ENCODE data around the gene SERTAD3. TPM values are rescaled to one million over a fixed set of nuclear protein-coding genes. Genes with fewer than 3 reads are reported as not detected.

SERTAD3 gene
- total and polyA plus RNA-seq, 2 of the 8 experiments (the other 6 are each of a cell fraction or from before 2014, with no cell fraction given): 15.1 to 32.1 TPM

- ChIA-PET CTCF (ENCODE audit: partially characterized antibody) (interaction anchor here (0.7 to 2.2 kb wide), 4 partner anchors 10 to 29 kb away, joined by 3 to 8 read pairs (median 4); no protein-coding TSS in a partner anchor), POLR2A (ENCODE audit: partially characterized antibody) (no interaction called here)
- no peak overlapping the region for H2AK5ac ChIP-seq (ENCODE audit: low read depth, low read length)
- H3K18ac ChIP-seq (ENCODE audit: extremely low read depth, low read length): no peak overlapping the region
- no peak overlapping the region for H3K4me2 ChIP-seq (ENCODE audit: insufficient read depth in 1 of 2, low read depth in 2 of 2, low read length in 2 of 2)
- no peaks in the 10 kb centered on the region for H3K79me1 ChIP-seq (ENCODE audit: low read depth, low read length)
- no peak overlapping the region for H3K9ac ChIP-seq (replicated peaks in 1 of 4; ENCODE audit: extremely low read depth in 1 of 4, low read depth in 3 of 4, low read length in 3 of 4)
- DNase-seq (ENCODE audit: low read depth in 1 of 2, low spot score in 2 of 2) (no peak), FAIRE-seq (no peak)
- H2BK5ac ChIP-seq (ENCODE audit: low read depth, low read length): no peak overlapping the region
- H3K79me2 ChIP-seq (ENCODE audit: control insufficient read depth in 1 of 2, insufficient read depth in 2 of 2, low read length in 2 of 2): no peaks in the 10 kb centered on the region
- no peak overlapping the region for H3K14ac ChIP-seq (ENCODE audit: insufficient read length)
- 64% methylated on average over 4 of the region's 4 CpGs; no CpG with 5 or more reads in 1 of the 2 experiments for WGBS, 2 experiments (ENCODE audit: extremely low coverage in 1 of 2, insufficient coverage in 1 of 2, insufficient read length in 1 of 2, insufficient replicate concordance in 2 of 2, low coverage in 1 of 2, low lambda C conversion rate in 2 of 2, missing lambda C conversion rate in 1 of 2)
- 0 out of 4 replicates have a peak, but pooled peaks cover 0 to 2% of the 10 kb centered on the region in 2 experiments for H3K9me3 ChIP-seq (ENCODE audit: insufficient read depth in 2 of 2, low read depth in 1 of 2, low read length in 1 of 2)
- H3K4ac ChIP-seq (replicated peaks; ENCODE audit: insufficient read length, low read depth, low read length): no peak overlapping the region
- peaks cover 1% of the 10 kb centered on the region; the same call in 1 of the 2 replicates for H3K23me2 ChIP-seq (ENCODE audit: low read depth, low read length)
- no peak overlapping the region for H2BK20ac ChIP-seq (ENCODE audit: low read length)
- no peaks in the 10 kb centered on the region for H4K20me1 ChIP-seq (replicated peaks in 1 of 2; ENCODE audit: control insufficient read depth in 1 of 2, insufficient read depth in 2 of 2, low read length in 2 of 2)
- H2BK120ac ChIP-seq (replicated peaks; ENCODE audit: low read depth, low read length): no peak overlapping the region
- TF ChIP-seq BRCA1 (IDR thresholded peaks at IDR 0.05; ENCODE audit: low read depth, low read length) (no peak), TAF1 (IDR thresholded peaks at IDR 0.05; ENCODE audit: low read depth, low read length) (no peak), NRF1 (IDR thresholded peaks at IDR 0.05; ENCODE audit: low read depth, low read length) (no peak), TEAD4 (IDR thresholded peaks at IDR 0.05; ENCODE audit: low read depth, low read length) (no peak), SP2 (IDR thresholded peaks at IDR 0.05; ENCODE audit: low read length) (no peak)
- H4K5ac ChIP-seq (ENCODE audit: insufficient read length, low read depth, low read length): no peak overlapping the region
- no peak overlapping the region for H2BK15ac ChIP-seq (ENCODE audit: low read length)
- H3K4me1 ChIP-seq (replicated peaks in 1 of 4; ENCODE audit: control insufficient read depth in 3 of 4, insufficient read depth in 4 of 4, low read length in 3 of 4): no peaks in the 10 kb centered on the region
- no peak overlapping the region for H3K56ac ChIP-seq (replicated peaks; ENCODE audit: insufficient read length, low read depth, low read length)
- no peak overlapping the region for H3K4me3 ChIP-seq (ENCODE audit: extremely low read depth in 1 of 4, insufficient read depth in 2 of 4, low read depth in 3 of 4, low read length in 4 of 4)
- no peak overlapping the region for H3K23ac ChIP-seq (ENCODE audit: insufficient read length)
- no peak overlapping the region for H2BK12ac ChIP-seq (ENCODE audit: low read depth, low read length)
- H4K91ac ChIP-seq (replicated peaks; ENCODE audit: insufficient read length, low read length): no peak overlapping the region
- H4K8ac ChIP-seq (ENCODE audit: extremely low read depth, insufficient read depth, low read length): no peak overlapping the region
- H3K27me3 ChIP-seq (replicated peaks in 1 of 4; ENCODE audit: control insufficient read depth in 3 of 4, extremely low read depth in 1 of 4, insufficient read depth in 3 of 4, low read length in 3 of 4): peaks cover 0 to 5% (median 1%) of the 10 kb centered on the region in 4 experiments; a peak in 3 of 7 replicates
- H3K27ac ChIP-seq (ENCODE audit: low read depth, low read length): no peak overlapping the region
- H2AFZ ChIP-seq (ENCODE audit: low read length): no peak overlapping the region
- no peaks in the 10 kb centered on the region for H3K36me3 ChIP-seq (ENCODE audit: control insufficient read depth in 2 of 4, insufficient read depth in 4 of 4, low read length in 3 of 4)
These were observed 49.6 kb upstream of the SERTAD3 start for GRCh38 chr19:40493778-40494177.
